GM06990 (cell line): Measurements from ENCODE around the gene ADCK1.

Experiments used
- DNase-seq: peaks from one replicate; pipeline ENCODE4 v3.0.0-alpha.2; 2011; ENCODE audit not compliant: insufficient read length; ENCODE audit errors: extremely low read depth
- H3K27me3 ChIP-seq: replicated peaks from 2 replicates; pipeline ENCODE4 v1.6.0; 2011; ENCODE audit warnings: low read length; ENCODE audit not compliant: control insufficient read depth, insufficient read depth
- H3K36me3 ChIP-seq: 2 replicates; pipeline ENCODE4 v1.5.1; 2011; ENCODE audit warnings: low read length; ENCODE audit not compliant: control insufficient read depth, insufficient read depth
- H3K4me3 ChIP-seq: replicated peaks from 2 replicates; pipeline ENCODE4 v1.5.1; 2011; ENCODE audit warnings: low read depth, mild to moderate bottlenecking, control low read depth, low read length
- CTCF ChIP-seq: IDR thresholded peaks from 2 replicates; pipeline ENCODE4 v1.5.1; 2011; ENCODE audit warnings: low read length, control low read depth, mild to moderate bottlenecking, inconsistent platforms; ENCODE audit not compliant: insufficient read depth, poor library complexity, severe bottlenecking

Gene ADCK1

DNA sequence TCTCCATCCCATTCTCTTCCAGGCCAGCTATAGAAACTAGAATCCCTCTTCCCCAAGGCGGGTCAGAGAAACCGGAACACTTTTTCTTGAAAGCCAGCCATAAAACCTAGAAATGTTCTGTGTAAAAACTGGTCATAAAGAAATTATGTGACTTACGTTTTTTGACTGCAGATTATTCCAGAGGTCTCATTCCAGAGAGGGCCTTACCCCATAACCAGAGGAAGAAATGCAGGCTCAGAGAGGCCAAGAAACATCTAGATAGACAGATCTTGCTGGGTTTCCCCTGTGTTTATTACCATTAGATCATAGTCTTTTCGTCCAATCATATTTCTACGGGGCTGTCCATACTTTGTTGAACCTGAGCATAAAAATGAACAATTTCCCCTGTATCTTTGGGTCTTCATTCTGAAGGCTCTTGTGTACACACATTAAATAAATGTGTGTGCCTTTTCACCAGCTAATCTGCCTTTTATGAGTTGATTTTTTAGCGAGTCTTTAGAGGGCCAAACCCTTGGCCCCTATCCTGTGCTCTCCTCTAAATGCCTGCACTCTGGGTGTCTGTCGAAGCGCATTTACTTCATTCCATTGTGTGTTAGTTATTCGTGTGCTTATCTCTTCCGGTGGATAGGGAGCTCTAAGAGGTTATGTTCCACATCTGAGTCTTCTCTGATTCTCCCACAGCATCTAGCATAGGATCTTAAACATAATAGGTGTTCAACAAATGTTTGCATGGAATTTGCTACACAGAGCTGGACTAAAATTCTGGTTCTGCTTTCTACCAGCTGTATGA lies 163.0 kb downstream of the ADCK1 start:
- Histone ChIP-seq H3K4me3 (no peak overlapping the region), H3K27me3 (no peaks in the 10 kb centered on the region), H3K36me3 (no peaks in the 10 kb centered on the region)
- TF ChIP-seq CTCF = no peak
- no peak for DNase-seq

GRCh38 chr14:77964586-77964985 lies 164.7 kb downstream of the ADCK1 start:
- Histone ChIP-seq H3K36me3 (no peaks in the 10 kb centered on the region), H3K27me3 (no peaks in the 10 kb centered on the region), H3K4me3 (no peak overlapping the region)
- no peak for DNase-seq
- no peak for TF ChIP-seq CTCF

- no peak for TF ChIP-seq CTCF
- Histone ChIP-seq H3K4me3 (no peak overlapping the region), H3K36me3 (no peaks in the 10 kb centered on the region), H3K27me3 (no peaks in the 10 kb centered on the region)
- no peak for DNase-seq
Observed at GRCh38 chr14:77965050-77965449, 165.1 kb downstream of the ADCK1 start.

DNA sequence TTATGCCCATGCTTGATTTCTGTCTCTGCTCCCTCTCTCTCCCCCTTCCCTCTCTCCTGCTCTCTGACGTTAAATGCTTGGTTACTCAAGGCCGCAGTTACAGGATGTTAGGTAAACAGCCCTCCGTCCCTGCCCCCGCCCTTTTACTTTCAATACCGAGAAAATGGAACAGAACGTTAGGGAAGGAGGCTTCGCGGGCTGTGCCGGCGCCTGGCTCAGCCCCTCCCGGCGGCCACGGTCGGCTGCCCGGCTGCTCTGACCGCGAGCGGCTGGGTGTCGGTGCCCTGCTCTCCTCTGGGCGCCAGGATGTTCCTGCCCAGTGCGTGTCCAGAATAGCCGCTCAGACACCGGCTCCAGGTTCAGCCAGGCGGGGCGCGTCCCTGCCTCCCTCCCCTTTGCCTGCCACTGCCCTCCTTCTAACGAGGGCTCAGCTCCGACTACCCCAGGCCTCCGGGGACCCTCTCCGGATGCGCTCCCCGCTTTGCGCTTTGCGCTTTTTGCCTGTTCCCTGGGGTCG lies 166.1 kb downstream of the ADCK1 start:
- TF ChIP-seq CTCF = no peak

DNA sequence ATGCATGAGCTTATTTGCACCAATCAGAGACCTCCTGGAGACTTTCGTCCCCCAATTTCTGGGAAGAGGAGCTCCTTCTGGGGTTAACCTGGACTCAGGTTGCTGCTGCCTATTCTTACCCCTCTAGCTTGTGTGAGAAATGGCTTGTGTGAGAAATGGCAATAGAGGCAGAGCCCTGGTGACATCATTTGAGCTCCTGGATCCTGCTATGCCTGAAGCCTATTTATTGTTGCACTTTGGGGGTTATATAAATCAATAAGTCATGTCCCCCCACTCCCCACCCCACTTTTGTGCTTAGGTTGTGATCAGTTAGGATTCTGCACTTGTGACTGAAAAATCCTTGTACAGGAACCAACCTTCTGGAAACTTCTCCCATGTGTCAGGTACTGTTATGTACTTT lies 167.2 kb downstream of the ADCK1 start:
- no peaks in the 10 kb centered on the region for H3K27me3 ChIP-seq
- no peaks in the 10 kb centered on the region for H3K36me3 ChIP-seq
- DNase-seq = no peak
- TF ChIP-seq CTCF = no peak
- no peak overlapping the region for H3K4me3 ChIP-seq

More for the DNA sequence above, 166.1 kb downstream of the ADCK1 start:
- Histone ChIP-seq H3K27me3 (no peaks in the 10 kb centered on the region), H3K4me3 (peak overlapping the region; percentile 33), H3K36me3 (no peaks in the 10 kb centered on the region)
- peak; percentile 56 for DNase-seq

DNA sequence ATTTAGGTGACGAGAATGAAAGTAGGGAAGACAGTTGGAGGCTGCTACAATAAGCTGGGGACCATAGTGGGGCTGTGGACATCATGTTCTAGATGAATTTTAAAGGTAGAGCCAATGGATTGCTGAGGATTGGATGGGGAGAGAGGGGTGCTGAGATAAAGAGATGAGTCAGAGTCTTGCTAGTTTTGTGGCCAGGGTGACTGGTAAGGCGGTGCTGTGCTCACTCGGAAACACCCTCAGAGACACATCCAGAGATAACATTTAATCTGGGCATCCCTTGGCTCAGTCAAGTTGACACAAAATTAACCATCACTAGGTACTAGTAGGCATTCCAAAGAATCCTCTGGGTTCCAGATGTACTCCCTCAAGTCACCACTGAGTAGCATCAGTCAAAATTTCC lies 170.7 kb downstream of the ADCK1 start:
- H3K4me3 ChIP-seq = no peak overlapping the region
- TF ChIP-seq CTCF = no peak
- DNase-seq = no peak
- H3K36me3 ChIP-seq = no peaks in the 10 kb centered on the region
- H3K27me3 ChIP-seq = no peaks in the 10 kb centered on the region
